CD4-positive, alpha-beta T cell treated with Interleukin-17A for 4 hours (primary cell): ENCODE results near the gene KCTD16.

Source experiments
- DNase-seq: peaks from one replicate; pipeline ENCODE4 v3.0.0-alpha.2; 2020; ENCODE audit warnings: mixed read lengths

Gene KCTD16

DNA sequence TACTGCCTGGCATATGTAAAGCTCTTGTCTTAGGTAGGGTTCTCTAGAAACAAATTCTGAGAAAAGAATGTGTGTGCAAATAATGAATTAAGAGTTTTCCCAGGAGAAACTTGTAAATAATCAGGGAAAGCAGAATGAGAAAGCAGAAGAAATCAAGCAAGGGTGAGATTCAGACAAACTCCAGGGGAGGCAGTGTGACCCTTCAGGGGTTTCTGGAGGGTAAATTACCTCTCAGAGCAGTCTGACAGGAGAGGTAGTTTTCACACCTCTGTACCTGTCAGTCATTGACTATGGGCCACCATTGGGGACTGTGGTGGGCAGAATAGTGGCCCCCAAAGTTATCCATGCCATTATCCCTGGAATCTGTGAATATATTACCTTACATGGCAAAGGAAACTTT, 124.6 kb downstream of the KCTD16 start:
- no peak for DNase-seq

- DNase-seq, result no peak
Measured at GRCh38 chr5:144297081-144297480, 126.4 kb downstream of the KCTD16 start.

- no peak for DNase-seq
Measured at GRCh38 chr5:144298658-144299057, 128.0 kb downstream of the KCTD16 start.

- no peak for DNase-seq
Measured at GRCh38 chr5:144304688-144305087, 134.0 kb downstream of the KCTD16 start.

DNA sequence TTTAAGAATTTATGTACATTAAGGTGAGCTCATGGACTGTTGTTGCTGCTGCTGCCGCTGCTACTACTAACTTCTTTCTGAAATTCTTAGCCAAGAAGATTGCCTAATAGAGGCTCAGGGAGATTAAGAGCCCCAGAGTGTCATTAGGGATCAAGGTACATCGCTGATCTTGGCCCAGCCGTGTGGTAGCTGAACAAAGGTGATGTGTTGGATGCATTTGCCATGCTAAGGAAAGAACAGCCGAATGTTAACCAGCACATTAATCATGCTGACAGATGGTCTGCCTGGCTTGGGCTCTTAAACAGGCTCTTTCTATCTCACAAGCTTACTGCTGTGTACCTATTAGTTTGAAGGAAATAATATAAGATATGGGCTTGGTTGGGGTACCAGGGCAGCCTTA, 137.1 kb downstream of the KCTD16 start:
- no peak for DNase-seq

DNA sequence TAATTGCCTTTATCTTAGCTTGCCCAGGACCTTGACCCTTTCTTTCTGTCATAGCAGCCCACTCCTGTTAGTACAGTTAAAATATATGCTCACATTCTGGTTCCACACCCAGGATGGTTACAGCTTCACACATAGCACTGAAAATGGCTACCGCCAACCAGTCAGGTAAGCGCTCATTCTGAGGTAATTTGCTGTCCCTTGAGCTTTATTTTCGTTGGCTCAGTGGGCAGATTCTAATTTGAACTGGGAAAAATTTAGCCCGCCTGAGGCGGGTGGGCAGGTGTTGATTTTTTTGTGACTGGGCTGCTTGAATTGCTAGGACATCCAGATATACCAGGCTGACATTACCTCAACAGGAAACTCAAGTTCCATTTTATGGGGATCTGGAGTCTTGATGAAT, 137.5 kb downstream of the KCTD16 start:
- no peak for DNase-seq

DNA sequence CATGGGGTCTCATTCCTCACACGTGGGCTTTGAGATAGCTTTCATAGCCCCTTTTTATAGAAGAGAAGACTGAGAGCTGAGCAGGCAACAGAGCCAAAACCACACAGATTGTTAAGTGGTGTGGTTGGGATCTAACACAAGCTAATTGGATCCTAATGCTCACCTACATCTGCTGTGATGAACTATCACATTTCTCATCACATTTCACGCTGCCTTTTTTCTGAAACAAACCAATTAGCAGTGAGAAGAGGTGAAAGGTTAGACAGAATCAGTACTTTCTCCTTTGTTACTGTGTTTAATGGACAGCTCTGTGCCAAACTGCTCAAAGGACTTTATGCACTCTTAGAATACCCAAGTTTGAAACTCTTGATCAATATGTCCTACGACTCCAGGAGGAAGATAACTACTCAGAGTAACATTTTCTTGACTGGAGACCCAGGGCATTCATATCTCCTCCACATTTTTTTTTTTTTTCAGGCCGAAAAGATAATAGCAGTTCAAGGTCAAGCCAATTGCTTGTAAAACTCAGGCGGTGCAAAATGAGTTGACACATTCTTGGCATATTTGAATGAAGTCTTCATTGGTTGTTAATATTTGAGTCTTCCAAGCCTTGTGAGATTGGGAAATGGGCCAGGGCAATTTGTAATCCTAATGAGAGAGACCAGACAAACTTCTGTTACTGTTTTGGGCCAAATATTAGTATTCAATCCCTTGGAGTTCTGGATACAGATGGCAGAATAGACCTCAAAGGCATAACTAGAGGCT, 138.4 kb downstream of the KCTD16 start:
- no peak for DNase-seq

- no peak for DNase-seq
Measured at GRCh38 chr5:144310621-144311020, 139.9 kb downstream of the KCTD16 start.

DNA sequence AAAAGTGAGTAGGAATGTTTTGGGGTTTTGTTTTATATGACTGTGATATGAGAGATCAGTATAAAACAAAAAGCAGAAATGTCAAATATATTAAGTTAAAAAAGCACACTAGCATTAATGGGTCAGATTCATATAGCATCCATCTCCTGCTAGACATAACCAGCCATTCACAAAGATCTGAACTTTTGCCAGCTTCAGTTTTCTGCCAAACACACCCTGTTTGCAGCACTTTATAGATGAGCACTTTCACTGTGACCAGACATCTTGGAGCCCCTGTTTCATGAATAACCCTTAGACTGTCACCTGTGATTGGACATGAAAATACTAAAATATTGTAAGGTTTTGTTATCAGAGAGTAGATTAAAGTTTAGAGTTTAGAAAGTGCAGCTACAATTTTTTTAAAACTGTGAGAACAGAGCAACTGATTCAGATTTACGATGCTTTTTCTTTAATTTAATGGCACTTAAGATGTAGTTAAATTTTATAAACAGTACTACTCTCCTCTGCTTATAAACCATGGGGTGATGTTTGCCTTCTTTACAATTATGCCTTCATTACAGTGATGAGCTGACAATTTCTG, 142.6 kb downstream of the KCTD16 start:
- no peak for DNase-seq

DNA sequence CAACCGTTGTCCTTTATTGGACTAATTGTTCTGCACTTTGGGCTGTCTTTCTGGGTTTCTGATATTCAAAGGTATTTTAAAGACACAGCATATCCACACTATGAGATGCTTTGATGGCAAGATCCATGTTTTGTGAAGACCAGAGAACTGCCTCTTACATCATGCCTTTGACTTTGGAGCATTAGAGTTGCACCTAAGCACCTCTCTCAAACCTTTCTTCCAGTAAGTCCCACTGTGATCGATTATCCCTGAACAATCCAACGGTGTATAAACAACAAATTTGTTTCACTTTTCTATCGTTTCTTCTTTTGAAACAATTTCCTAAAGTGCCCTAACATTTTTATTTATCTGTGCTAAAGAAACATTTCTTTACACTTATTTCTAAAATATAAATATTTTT, 144.4 kb downstream of the KCTD16 start:
- DNase-seq, result no peak

DNA sequence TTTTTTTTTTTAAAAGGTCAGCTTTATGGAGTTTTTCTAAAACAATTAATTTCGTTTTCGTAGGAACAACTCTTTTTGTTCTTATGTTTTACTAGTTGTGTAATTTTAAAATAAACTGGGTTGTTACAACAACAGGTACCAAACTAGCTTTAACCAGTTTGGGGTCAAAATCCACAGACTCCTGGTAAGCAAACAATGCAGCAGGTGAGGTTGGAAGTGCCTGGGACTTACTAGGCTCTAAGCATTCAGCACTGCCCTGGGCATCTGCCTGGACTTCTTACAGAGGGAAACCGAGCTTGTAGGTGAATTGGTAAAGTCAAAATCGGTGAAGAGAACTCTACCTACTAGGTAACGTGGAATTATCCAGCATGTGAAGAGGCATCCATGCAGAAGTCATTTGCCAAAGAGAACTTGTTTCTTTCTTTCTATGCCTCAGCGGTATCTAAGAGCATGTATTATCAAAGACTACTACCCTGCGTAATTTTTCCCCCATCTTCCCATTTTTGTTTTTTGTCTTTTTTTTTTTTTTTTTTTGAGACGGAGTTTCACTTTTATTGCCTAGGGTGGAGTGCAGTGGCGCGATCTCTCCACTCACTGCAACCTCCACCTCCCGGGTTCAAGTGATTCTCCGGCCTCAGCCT, 145.4 kb downstream of the KCTD16 start:
- DNase-seq, result no peak

- no peak for DNase-seq
Measured at GRCh38 chr5:144318011-144318410, 147.3 kb downstream of the KCTD16 start.

- DNase-seq, result no peak
Measured at GRCh38 chr5:144318460-144318859, 147.8 kb downstream of the KCTD16 start.

DNA sequence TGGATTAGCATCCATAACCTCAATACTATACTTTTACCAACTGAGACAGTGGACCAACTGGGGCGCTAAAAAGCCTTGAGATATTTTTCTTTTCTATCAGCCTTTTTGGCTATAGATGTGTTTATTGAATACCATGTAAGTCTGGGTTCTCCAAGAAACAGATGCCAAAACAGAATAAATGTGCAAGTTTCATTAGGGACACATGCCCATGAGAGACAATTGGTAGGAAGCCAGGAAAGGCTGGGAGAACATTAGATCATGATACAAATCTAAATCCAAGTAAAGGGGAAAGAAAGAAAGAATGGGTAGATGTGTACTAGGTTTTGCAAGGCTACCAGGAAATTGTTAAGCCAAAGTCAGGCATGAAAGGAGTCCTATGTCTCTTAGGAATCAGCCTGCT, 152.5 kb downstream of the KCTD16 start:
- DNase-seq, result no peak

- no peak for DNase-seq
Measured at GRCh38 chr5:144325532-144325931, 154.9 kb downstream of the KCTD16 start.

GRCh38 chr5:144328494-144328893, 157.8 kb downstream of the KCTD16 start:
- no peak for DNase-seq

DNA sequence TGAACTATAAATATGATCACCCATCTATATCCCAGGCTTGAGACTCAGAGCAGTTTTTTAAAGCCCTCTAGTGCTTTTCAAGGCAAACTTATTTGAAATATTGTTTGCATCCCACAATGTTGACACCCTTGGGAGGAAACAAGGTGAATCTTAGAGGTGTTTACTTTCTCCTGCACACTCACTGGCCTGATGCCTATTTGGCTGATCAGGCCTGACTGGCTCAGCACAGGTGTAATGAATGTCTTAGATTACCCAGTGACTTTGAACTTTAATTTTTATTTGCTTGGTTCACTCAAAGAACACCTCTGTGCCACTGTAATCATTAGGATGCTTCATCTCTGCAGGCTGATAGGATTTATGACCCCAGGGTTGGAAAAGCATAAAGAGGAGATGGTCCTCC, 158.3 kb downstream of the KCTD16 start:
- DNase-seq, result no peak

GRCh38 chr5:144329681-144330080, 159.0 kb downstream of the KCTD16 start:
- DNase-seq, result no peak

GRCh38 chr5:144331361-144331760, 160.7 kb downstream of the KCTD16 start:
- no peak for DNase-seq

DNA sequence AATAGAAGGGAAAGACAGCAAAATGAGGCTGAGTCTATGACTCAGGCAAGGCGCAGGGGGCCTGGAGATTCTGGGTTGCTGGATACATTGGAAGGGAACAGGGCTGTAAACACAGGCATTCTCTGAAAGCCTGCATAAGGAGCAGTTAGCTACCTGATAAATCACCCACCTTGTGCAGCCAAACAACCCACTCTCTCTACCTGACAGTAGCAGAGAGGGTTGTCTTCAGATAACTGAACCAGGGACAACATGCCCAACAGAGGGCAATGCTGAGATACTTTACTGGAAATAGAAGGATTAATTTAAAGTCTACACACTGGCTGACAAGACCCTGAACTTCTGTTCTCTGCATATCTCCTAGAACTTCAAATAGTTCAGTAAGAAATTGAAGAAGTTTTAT, 161.6 kb downstream of the KCTD16 start:
- no peak for DNase-seq

DNA sequence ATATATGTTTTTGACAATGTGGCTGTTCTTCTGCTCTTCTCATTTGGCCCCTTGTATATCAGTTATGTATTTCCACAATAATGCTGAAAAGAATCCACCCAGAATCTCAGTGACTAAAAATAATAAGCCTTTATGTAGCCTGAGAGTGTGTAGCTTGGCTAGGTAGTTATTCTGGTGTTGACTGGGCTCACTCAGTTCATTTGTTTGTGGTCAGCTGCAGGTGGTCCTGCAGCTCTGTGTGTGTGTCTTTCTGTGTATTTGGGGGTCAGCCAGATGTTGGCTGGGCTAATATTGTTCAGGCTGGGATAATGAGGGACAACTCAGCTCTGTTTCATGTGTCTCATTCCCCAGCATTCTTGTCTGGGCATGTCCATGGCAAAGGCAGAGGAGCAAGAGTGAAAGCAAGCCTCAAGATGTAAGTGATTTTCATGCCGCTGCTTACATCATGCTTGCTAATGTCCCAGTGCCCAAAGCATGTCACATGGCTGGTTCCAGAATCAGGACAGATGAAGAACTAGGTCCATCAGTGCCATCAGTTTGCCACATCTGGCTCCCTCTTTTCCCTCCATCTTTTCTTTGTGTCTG, 162.8 kb downstream of the KCTD16 start:
- DNase-seq, result no peak

DNA sequence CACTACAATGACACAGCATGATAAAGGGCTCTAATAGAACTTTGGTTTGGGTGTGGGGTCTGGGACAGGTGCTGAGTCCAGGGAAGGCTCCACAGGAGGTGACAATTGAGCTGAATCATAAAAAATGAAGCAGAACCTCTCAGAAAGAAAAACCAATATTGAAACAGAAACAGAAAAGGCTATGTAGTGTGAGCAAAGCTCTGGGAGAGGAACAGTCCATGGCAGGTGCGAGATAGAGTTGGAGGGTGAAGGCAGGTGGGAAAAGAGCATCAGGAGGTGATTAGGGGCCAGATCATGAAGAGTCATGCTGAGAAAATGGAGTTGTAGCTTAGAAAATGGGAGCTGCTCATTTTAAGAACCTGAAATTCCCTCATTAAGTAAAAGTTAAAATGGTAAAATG, 164.9 kb downstream of the KCTD16 start:
- no peak for DNase-seq

GRCh38 chr5:144336191-144336961, 165.7 kb downstream of the KCTD16 start:
- no peak for DNase-seq
